GM21447 (cell line): ENCODE measurements around the gene GPR146.

Experiments
- ATAC-seq: cut with Tn5 transposase; IDR thresholded peaks from one replicate; pipeline ENCODE4 v1.9.1; 2021; ENCODE audit not compliant: unreplicated experiment

The GPR146 gene

DNA sequence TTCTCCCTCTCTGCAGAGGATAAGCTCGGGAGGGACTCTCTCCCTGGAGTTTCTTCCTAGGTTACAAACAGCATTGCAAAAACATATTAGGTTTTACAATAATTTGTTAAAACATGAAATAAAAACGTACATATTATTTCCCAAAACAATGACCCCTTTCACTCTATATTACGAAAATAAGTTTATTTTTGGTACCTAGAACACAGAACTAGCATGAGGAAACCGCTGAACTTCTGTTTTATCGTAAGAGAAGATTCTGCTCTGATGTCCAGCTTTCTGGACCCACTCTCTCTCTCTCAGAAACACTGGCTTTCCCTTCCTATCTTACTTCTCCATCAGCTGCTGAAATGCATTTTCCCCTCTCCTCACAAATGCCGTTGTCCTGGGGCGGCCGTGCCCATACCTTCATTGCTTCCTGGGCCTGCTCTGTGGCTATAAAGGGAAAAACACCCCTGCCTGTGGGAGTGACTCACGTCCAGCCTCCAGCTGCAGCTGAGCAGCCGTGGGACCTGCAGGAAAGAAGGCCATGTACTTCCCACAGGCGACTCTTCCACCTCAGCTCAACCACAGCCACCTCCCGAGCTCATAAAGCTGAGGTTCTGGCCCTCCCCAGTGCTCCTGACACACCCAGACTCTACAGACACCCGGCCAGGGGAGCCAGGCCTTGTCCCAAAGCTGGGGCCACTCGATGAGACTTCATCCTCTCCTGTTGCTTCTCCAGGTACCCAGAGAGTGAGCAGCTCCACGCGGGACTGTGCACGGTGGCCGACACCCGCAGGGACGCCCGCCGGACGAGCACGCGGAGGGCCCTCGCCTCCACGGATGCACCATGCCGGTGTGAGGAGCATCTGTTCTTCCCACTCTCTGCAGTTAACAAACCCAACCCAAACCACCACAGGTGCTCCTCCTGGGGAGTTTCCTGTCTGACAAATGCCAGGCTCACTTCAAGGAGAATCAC lies 46.6 kb downstream of the GPR146 start:
- ATAC-seq: no peak

DNA sequence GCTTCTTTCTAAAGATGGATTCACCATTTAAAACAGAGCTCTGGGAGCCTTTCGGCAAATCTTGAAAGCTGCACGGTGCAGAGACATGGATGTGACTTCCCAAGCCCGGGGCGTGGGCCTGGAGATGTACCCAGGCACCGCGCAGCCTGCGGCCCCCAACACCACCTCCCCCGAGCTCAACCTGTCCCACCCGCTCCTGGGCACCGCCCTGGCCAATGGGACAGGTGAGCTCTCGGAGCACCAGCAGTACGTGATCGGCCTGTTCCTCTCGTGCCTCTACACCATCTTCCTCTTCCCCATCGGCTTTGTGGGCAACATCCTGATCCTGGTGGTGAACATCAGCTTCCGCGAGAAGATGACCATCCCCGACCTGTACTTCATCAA lies 47.3 kb downstream of the GPR146 start:
- ATAC-seq: no peak

DNA sequence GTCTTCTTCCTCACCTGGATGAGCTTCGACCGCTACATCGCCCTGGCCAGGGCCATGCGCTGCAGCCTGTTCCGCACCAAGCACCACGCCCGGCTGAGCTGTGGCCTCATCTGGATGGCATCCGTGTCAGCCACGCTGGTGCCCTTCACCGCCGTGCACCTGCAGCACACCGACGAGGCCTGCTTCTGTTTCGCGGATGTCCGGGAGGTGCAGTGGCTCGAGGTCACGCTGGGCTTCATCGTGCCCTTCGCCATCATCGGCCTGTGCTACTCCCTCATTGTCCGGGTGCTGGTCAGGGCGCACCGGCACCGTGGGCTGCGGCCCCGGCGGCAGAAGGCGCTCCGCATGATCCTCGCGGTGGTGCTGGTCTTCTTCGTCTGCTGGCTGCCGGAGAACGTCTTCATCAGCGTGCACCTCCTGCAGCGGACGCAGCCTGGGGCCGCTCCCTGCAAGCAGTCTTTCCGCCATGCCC lies 47.9 kb downstream of the GPR146 start:
- no peak for ATAC-seq

DNA sequence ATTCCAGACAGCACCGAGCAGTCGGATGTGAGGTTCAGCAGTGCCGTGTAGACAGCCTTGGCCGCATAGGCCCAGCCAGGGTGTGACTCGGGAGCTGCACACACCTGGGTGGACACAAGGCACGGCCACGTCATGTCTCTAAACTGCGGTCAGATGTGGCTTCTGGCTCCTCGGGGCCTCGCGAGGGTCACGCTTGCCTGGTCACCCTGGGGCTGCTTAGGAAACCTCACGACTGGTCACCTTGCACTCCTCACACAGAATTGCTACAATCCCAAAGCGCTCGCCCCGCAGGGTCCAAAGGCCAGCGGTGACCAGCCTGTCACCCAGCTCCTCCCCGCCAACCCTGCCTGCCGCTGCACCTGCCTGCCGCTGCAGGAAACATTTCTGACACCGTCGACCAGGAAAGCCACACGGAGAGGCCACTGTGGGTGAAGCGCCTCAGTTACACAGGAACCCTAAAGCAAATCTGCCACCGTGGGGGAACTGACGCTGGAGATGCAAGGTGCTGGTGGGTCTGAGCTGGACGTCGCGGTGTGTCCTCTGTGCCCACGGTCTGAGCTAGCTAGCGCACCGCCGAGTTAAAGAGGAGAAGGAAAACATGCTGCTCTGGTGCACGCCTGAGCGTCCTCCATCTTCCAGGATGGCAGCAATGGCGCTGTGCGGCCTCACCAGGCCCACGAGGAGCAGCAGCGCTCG lies 48.6 kb downstream of the GPR146 start:
- ATAC-seq: no peak

DNA sequence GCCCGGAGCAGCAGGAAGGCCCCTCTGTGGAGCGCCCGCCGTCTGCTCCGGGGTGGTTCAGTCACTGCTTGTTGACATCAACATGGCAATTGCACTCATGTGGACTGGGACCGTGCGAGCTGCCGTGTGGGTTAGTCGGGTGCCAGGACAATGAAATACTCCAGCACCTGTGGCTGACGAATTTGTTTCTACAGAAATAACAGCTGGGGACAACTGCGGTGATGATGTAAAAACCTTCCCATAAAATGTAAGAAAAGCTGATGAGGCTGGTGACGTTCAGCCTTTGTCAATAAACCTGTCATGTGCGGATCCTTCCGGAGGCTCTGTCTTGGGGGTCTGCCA lies 49.1 kb downstream of the GPR146 start:
- ATAC-seq: no peak

DNA sequence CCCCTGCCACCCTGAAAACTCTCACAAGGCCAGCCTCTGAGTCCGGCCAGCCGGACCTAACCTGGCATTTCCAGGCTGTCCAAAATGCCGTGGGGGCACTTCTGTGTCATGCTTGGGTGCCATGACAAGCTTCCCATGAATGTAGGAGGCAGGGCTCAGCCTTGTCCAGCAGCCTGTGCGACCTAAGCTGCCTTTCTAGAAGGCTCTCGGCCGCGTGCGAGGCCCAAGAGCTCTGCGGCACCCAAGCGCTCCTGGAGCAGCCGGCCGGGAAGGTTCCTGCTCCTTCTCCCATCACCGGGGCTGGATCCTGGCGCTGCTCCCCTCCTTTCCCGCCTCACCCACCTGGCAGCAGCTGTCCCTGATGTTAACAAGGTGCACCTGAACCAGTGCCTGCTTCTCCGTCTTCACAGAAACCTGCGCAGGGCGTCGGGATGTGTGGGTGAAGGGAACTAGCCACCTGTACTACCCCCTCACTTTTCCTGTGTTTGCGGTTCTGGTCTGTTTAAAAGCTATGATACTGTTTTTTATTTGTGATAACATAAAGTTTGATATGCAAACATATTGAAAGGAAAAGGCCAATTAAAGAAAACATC lies 49.7 kb downstream of the GPR146 start:
- no peak for ATAC-seq

DNA sequence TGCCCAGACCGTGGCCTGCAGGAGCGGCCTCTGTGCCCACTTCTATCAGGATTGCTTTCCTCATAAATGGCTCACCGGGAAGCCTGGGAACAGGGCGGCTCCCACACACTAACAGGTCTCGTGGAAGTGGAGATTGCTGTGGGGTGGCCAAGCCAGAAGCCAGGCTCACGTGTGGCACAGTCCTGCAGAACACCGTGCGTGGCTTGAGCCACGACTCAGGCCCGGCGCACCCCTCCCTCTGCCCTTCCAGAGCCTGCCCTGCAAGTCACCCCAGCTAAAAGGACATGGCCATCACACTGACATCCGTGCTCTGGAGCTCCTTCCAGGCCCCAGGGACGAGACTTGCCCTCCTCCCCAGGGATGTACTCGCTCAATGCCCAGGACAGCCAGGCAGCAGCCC lies 50.5 kb downstream of the GPR146 start:
- ATAC-seq: no peak

DNA sequence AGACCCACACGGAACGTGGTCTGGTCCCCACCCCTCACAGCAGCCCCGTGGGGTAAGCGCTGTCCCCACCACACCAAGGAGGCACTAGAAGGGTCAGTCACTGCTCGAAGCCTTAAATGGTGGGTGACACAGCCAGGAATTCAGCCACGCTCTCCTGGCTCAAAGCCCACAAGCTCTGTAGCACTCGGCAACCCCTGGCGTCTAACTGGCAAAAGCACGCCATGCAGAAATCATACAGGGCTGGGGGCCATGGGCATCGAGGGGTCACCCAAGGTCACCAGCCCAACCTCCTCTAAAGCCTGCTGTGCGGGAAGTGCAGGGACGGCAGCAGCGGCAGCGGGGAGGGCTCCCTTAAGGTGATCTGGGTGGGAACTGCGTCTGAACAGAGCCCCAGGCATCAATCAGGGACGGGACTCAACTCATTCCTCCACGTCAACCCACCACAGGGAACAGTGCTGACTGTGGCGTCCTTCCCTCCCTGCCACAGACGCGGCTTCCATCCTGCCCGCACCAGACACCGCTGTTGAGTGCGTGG lies 51.3 kb downstream of the GPR146 start:
- ATAC-seq: no peak

DNA sequence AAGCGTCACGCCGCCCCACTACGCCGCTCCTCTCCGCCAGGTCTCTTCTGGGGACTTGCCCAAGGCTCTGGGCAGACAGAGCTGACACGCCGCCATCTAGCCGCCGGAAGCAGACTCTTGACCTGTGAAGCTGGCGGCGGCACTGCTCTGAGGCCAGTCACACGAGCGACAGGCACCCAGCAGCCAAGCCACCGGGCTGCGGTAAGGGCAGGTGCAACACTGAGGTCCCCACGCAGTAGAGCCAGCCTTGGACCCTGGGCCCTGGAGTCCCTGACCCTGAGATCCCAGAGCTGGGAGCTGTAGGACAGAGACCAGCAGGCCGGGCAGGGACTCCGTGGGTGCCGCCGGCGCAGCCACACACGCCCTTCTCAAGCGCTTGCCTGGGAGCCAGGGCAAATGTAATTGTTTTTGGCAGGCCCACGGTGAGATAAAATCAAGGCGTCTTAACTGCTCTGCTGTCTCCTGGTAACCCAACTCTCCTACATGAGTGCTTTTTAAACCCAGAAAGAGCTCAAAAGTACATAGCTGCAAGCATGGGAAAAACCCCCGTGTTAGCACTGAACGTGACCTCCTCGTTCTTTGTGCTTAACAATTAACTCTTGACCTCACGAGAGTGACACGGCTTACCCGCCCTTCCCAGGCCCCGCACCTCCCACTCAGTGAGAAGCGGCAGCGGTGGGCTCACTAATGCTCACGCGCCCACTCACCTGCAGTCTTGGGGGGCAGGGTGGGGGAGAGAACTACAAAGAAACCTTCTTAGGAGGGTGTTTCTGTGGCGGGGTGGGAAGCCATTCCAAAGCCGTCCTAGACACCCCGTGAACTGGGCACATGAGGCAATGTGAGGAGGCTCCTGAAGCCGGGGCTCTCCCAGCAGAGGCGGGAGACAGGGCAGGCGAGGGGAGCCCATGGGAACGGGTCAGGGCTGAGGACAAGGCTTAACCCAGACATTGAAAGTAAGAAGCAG lies 52.1 kb downstream of the GPR146 start:
- no peak for ATAC-seq

DNA sequence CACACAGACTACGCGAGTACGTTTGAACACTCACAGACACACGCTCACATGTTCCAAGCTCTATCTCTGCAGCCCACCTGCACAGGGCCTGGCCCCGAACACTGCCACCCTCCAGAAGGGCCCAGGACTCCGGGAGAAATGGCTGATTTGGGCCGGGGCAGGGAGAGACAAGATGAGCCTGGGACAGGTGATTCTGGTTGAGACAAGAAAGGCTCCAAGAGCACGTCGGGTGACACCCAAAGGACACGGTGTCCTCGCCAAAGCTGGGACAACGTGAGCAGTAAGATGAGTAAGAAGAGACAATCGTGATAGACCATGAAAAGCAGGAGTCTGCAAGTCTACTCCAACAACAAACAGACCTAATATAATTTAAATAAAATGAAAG lies 52.8 kb downstream of the GPR146 start:
- ATAC-seq: no peak

DNA sequence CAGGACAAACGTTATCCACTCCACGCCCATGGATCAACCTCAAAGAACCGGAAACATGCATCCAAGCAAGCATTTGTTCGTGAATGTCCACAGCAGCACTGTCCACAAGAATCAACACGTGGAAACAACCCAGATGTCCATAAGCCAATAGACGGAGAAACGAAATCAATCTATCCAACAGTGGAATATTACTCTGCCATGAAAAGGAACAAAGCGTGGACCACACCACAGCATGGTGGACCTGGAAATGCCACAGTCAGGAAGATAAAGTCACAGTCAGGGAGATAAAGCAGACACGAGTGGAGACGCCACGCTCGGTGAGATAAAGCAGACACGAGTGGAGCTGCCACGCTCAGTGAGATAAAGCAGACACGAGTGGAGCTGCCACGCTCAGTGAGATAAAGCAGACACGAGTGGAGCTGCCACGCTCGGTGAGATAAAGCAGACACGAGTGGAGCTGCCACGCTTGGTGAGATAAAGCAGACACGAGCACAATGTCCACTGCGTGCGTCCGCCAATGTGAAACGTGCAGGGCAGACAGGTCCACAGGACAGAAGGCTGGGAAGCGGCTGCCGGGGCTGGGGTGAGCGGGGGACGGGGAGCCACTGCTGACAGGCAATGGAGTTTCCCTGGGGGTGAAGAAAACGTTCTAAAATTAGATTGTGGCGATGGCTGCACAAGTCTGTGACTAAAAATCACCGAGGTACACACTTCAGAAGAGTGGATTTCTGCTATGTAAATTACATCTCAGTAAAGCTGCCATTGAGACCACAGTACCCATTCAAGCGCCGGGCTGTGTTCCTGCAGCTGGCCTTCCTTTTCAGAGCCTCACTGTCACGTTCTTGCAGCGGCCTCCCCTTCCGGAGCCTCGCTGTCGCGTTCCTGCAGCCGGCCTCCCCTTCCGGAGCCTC lies 54.2 kb downstream of the GPR146 start:
- ATAC-seq: no peak

DNA sequence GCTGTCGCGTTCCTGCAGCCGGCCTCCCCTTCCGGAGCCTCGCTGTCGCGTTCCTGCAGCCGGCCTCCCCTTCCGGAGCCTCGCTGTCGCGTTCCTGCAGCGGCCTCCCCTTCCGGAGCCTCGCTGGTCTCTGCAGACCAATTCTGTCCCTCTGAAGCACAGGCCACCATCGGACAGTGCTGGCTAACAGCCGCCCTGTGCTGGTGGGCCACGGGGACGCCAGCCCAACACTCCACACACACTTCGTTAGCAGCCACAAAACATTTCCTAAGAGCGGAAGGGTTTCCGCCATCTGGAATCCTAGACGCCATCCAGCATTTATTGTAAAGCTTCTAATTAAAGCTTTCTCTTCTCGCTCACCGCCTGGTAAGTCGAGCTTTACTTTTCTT lies 54.8 kb downstream of the GPR146 start:
- ATAC-seq: no peak

DNA sequence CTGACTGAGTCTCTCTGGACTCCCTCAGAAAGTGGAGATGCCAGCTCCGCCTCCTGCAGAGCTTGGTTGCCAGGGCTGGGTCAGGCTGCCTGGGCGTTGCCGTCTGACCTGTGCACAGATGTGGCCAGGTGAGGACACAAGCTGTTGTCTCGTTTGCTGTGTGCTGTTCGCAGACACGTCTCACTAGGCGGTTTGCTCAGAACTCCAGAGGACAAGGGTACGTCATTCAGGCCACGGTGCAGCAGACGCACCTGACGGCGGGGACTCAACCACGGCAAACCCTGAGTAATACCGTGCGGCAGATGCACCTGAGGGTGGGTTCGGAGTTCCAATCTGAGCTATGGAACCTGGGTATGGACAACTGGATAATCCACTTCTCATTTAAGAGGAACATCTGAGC lies 55.3 kb downstream of the GPR146 start:
- no peak for ATAC-seq

DNA sequence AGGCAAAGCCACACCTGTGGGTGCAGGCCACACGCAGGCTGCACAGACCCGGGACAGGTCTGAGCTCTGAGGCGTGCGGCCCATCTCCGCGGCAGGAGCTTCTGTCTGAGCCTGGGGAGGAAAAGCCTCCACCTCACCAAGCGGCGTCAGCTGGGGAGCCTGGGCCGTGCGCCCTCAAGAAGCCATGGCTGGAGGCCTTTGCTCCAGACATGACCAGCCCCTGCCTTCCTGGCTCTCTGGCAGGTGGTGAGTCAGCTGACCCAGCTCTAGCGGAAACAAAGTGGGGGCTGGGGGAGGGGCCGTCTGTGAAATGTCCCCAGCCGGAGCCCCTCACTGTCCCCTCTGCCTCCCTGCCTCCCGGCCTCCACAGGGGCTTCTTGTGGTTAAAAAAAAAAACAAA lies 56.0 kb downstream of the GPR146 start:
- no peak for ATAC-seq

DNA sequence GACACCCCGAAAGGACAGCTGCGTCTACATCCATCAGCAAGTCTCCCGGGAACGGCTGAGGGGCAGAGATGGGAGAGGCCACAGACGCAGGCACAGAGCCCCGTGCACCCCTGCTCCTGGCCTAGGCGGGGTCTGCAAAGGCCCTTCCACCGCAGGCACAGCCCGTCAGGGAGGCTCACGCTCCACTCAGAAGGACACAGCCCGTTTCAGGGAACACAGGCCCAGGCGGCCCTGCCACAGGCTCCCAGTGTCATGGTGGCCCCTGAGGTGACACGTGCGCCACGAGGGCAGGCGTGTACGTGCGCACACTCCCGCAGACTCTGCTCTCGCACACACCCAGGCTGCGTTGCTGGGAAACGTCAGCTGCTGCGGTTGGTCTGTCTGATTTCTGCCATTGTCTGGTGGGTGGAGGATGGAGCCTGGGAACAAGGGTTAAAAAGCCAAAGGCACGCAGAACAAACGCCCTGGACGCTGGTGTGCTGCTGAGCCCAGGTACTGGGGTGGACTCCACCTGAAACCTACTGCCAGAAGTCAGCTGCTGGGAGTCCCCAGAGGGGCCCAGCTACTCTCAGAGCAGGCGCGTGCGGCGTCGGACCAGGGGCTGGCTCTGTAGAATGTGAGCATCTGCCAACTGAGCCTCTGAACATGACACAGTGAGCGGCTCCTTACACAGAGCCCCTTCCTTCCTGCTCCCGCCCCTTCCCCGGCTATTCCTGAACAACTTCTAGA lies 56.7 kb downstream of the GPR146 start:
- ATAC-seq: no peak

DNA sequence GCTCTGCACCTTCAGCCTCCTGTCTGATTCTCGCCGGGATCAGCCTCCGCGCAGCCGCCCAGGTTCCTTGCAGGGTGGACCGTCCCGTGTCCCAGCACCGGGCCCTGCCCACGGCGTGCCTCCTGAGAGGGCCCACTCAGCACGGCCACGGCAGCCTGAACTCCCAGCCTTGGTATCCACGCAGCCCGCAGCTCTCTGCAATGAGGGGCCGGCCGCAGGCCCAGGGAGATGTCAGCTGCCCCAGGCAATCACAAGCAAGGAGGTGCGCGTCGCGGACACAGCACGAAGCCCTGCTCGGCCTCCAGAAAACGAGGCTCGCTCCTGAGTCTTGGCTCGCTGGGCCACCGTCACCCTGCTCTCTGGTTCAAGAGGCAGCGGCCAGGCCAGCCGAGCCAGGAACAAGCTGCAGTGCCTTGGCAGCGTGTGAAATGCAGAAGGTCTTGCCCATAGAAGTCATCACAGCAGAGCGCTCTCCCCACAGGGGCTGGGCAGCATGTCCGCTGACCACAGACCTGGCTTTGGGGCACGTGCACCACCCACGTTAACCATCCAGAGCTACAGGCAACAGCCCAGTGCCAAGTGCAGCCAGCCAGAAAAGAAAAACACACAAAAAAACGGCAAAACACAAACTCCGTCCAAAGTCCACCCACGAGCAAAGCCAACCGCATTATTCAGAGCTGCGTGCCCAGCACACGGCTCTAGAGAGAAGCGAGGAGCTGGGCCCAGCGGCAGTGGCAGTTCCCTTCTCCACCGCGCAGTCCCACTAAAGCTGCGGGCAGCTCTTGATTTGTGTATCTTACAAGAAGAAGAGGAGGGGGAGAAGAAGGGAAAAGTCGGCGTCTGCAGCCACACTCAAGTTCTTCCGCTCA lies 57.5 kb downstream of the GPR146 start:
- no peak for ATAC-seq

DNA sequence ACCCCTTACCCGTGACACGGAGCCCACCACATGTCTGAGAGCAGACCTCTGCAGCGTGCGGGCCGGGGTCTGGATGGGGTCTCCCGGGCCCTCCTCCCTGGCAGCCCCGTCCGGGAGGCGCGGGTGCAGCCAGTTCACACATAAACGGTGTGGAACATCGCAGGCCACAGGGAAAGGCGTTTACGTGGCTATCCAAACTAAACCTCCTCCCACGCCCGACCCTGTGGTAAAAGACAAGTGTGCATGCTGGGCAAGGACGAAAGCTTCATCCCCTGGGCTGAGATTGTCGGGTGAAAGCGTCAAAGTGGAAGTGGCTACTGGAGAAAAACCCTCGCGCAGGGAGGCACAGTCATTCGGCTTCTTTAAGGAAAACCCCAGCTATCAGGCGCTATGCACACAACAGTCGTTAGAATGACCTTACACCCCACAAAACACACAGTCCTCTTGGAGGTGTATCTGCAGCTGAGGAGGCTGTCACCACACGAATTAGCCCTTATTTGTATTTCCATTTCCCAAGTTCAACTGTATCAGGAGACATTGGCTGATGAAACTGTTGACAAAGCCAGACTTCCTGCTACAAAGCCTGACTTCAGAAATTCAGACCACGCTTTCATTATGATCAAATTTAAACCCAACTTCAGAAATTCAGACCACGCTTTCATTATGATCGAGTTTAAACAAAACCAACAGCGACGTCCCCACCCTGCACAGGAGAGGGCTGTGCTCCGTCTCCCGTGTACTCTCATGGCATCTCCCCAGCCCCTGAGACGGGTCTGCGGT lies 58.9 kb downstream of the GPR146 start:
- ATAC-seq: peak; percentile 50
